Measurements from ENCODE around the gene CTSA.

DNA sequence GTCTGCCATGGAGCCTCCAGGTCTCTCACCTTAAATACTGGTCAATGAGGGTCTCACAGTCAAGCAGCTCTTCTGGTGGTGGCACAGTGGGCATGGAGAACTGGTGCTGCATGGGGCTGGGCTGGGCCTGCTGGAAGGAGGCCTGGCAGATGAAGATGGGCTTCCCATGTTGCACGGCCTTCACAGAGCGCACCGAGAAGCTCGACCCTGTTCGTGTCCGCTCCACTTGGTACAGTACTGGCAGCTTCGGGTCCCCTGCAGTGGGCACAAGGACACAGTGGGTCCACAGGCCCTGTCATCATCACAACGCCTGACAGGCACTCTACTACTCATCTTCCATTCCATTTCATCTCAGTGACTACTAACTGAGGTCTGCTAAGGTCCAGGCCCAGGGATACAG is 42.7 kb upstream of the CTSA start:
- TF ChIP-seq POLR2AphosphoS5 (IDR thresholded peaks at IDR 0.05; ENCODE audit: low read depth, low read length) (no peak), POLR2A (IDR thresholded peaks at IDR 0.05; ENCODE audit: low read depth, low read length) (no peak), TAF1 (IDR thresholded peaks at IDR 0.05; ENCODE audit: borderline replicate concordance, low read depth, low read length) (no peak)

Measured in GM12892 (cell line).